CD4-positive, alpha-beta T cell (primary cell): ENCODE measurements around the gene ATP8A2. TPM values are rescaled to one million over a fixed set of nuclear protein-coding genes. Genes with fewer than 3 reads are reported as not detected.

Source experiments
- ATAC-seq: fragments of 200-7000 bp; cut with Tn5 transposase; one replicate; pipeline ENCODE4 v1.10.0; 2022; ENCODE audit warnings: mild to moderate bottlenecking; ENCODE audit not compliant: poor library complexity
- CTCF ChIA-PET: fragments of 350-600 bp; sonication (Branson Sonifier 250); formaldehyde crosslinking; loops from one replicate; lab custom pipeline; 2021; ENCODE audit warnings: antibody characterized with exemption, inconsistent platforms; lab: Charles Lee
- POLR2A ChIA-PET: fragments of 350-600 bp; sonication (Branson Sonifier 250); formaldehyde crosslinking; loops from one replicate; lab custom pipeline; 2021; ENCODE audit warnings: antibody characterized with exemption, inconsistent platforms; lab: Charles Lee
- DNase-seq, 14 experiments: peaks; one replicate each; pipeline ENCODE4 v3.0.0-alpha.2; 2013 to 2020; ENCODE audit warnings: mixed read lengths in 2 of 14
- H3K27ac ChIP-seq, 2 donors: one replicate each; pipeline versions ENCODE4 v1.5.1 to v1.7.0; 2013; ENCODE audit warnings: low read length in 2 of 2, low read depth in 1 of 2, mild to moderate bottlenecking in 1 of 2
- H3K27me3 ChIP-seq, 2 experiments: 1 replicate in 1 of 2; 2 replicates in 1 of 2; pipeline versions ENCODE4 v1.6.1 to v1.7.0; 2013; ENCODE audit warnings: low read length in 2 of 2, control low read depth in 1 of 2, mild to moderate bottlenecking in 1 of 2, moderate library complexity in 1 of 2; ENCODE audit not compliant: insufficient read depth in 2 of 2, control insufficient read depth in 1 of 2
- H3K36me3 ChIP-seq: one replicate; pipeline ENCODE4 v1.6.1; 2013; ENCODE audit warnings: low read length, control low read depth; ENCODE audit not compliant: insufficient read depth
- H3K4me1 ChIP-seq: one replicate; pipeline ENCODE4 v1.6.1; 2013; ENCODE audit warnings: low read length, control low read depth; ENCODE audit not compliant: insufficient read depth
- H3K4me3 ChIP-seq: one replicate; pipeline ENCODE4 v1.5.1; 2013; ENCODE audit warnings: mild to moderate bottlenecking, low read length, moderate library complexity
- H3K9me3 ChIP-seq, 2 experiments: 1 replicate in 1 of 2; 2 replicates in 1 of 2; pipeline versions ENCODE4 v1.6.1 to v1.7.0; 2013; ENCODE audit warnings: low read length in 2 of 2, mild to moderate bottlenecking in 2 of 2, control low read depth in 1 of 2, moderate library complexity in 1 of 2; ENCODE audit not compliant: control insufficient read depth in 1 of 2, insufficient read depth in 1 of 2
- H3K27ac Mint-ChIP-seq: one replicate; pipeline ENCODE4 v1.8.0; 2020; ENCODE audit warnings: mixed read lengths
- H3K27me3 Mint-ChIP-seq: one replicate; pipeline ENCODE4 v1.8.0; 2021; ENCODE audit warnings: mixed read lengths
- H3K36me3 Mint-ChIP-seq: one replicate; pipeline ENCODE4 v1.8.0; 2021; ENCODE audit warnings: low read depth, mixed read lengths
- H3K4me1 Mint-ChIP-seq: one replicate; pipeline ENCODE4 v1.8.0; 2021; ENCODE audit warnings: low read depth, mixed read lengths
- H3K4me3 Mint-ChIP-seq: one replicate; pipeline ENCODE4 v1.8.0; 2020; ENCODE audit warnings: mild to moderate bottlenecking, mixed read lengths
- H3K9me3 Mint-ChIP-seq: one replicate; pipeline ENCODE4 v1.8.0; 2020; ENCODE audit warnings: mixed read lengths
- intact Hi-C, 2 experiments: fragments of 100-400 bp; cut with DNase I in 1 of 2; cut with micrococcal nuclease in 1 of 2; formaldehyde crosslinking; loops; one replicate each; pipeline versions ENCODE4 v1.15.1 to v1.9.0; 2023 to 2025; cut with DNase I, micrococcal nuclease
- total RNA-seq, 174 experiments: library from RNA in 2 of 174; stranded (reverse) in 2 of 174; gene quantifications; one replicate each; pipeline ENCODE4 v1.2.3 and lab custom pipeline; 2021 to 2026
- TF ChIP-seq, protein P1 (sequence below): fragments of 200-600 bp; IDR thresholded peaks from one replicate; pipeline ENCODE4 v1.8.0; 2022; ENCODE audit warnings: antibody characterized with exemption, mild to moderate bottlenecking

Gene ATP8A2
- total RNA-seq, 2 experiments from 2014 or later = 0.22 to 0.36 TPM

DNA sequence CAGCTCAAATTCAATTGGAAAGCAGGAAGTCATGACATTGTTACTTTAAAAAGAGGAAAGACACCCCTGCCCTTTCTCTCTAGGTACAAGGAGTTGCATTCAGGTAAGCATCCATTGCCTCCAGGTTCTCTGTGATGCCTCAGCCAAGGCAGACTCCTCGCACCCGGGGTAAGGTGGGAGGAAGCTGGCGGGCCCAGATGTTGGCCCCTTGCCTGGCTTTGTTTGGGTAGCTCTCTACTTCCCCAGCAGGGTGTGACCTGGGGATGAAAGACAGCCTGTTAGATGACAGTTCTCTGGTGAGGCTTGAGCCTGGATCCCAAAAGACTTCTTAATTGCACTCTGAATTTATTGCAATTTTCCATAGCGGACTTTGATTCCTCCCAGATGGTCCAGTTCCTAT is 654.4 kb downstream of the ATP8A2 start:
- no peak overlapping the region for H3K27ac ChIP-seq
- intact Hi-C loops = no loop called here
- Mint-ChIP-seq H3K9me3 (no peaks in the 10 kb centered on the region), H3K4me1 (no peaks in the 10 kb centered on the region), H3K4me3 (no peak overlapping the region), H3K36me3 (peaks cover 2% of the 10 kb centered on the region), H3K27ac (no peak overlapping the region), H3K27me3 (peaks cover 5% of the 10 kb centered on the region)
- ChIA-PET CTCF (no interaction called here), POLR2A (no interaction called here)
- no peaks in the 10 kb centered on the region for H3K4me1 ChIP-seq
- H3K9me3 ChIP-seq = peaks cover 0 to under 1% of the 10 kb centered on the region in 2 experiments
- no peak for DNase-seq
- peaks cover 0 to 4% of the 10 kb centered on the region in 2 experiments for H3K27me3 ChIP-seq
- H3K36me3 ChIP-seq = no peaks in the 10 kb centered on the region
- TF ChIP-seq, protein P1, sequence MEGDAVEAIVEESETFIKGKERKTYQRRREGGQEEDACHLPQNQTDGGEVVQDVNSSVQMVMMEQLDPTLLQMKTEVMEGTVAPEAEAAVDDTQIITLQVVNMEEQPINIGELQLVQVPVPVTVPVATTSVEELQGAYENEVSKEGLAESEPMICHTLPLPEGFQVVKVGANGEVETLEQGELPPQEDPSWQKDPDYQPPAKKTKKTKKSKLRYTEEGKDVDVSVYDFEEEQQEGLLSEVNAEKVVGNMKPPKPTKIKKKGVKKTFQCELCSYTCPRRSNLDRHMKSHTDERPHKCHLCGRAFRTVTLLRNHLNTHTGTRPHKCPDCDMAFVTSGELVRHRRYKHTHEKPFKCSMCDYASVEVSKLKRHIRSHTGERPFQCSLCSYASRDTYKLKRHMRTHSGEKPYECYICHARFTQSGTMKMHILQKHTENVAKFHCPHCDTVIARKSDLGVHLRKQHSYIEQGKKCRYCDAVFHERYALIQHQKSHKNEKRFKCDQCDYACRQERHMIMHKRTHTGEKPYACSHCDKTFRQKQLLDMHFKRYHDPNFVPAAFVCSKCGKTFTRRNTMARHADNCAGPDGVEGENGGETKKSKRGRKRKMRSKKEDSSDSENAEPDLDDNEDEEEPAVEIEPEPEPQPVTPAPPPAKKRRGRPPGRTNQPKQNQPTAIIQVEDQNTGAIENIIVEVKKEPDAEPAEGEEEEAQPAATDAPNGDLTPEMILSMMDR = no peak
- H3K4me3 ChIP-seq = no peak overlapping the region
- ATAC-seq = no peak

DNA sequence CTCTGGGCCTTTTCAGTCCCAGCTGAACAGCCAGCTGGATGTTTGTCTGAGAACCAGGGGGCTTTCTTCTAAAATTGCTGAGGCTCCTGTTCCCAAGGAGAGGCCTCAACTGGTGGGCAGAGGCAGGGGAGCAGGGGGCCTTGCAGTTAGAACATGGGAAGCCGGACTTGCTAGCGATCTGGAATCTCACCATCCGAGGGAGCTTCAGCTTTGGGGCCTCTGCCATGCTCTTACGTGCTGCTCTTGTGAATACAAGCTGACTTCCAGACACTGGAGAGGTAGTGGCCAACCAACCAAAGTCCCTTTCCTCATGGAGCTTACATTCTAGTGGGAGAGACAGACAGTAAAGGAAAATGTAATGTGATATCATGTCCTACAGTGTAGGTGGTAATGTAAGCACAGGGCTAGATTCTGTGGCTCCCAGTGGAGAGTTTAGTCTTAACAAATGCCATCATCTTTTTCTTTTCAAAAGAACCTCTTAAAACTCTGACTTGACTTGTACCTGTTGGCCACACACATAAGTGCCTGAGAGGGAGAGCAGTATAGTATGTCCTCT is 657.9 kb downstream of the ATP8A2 start:
- no peak overlapping the region for H3K27ac ChIP-seq

DNA sequence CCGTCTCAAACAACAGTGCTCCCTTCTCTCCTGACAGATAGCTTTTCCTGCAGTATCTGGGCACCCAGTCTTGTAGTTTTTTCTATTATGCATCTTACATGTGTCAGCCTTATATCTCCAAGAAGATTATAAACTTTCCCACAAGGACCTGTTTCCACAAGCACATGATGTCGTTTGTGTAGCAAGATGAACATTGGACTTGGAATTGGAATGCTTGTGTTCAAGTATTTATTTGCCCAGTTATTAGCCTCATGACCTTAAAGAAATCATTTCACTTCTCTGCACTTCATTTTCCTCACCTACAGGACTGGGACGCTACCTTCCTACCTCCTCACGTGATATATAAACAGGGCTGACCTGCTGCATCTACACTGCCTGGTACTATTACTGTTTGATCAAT is 658.6 kb downstream of the ATP8A2 start:
- Mint-ChIP-seq H3K36me3 (no peaks in the 10 kb centered on the region), H3K9me3 (no peaks in the 10 kb centered on the region), H3K27me3 (peaks cover 5% of the 10 kb centered on the region), H3K4me3 (no peak overlapping the region), H3K4me1 (no peaks in the 10 kb centered on the region), H3K27ac (no peak overlapping the region)
- Histone ChIP-seq H3K9me3 (peaks cover 0 to 7% of the 10 kb centered on the region in 2 experiments), H3K36me3 (no peaks in the 10 kb centered on the region), H3K27ac (no peak overlapping the region), H3K4me1 (no peaks in the 10 kb centered on the region), H3K4me3 (no peak overlapping the region), H3K27me3 (peaks cover 0 to 4% of the 10 kb centered on the region in 2 experiments)
- no peak for DNase-seq
- CTCF ChIA-PET = no interaction called here
- POLR2A ChIA-PET = no interaction called here
- intact Hi-C loops = no loop called here
- TF ChIP-seq, protein P1 = no peak
- ATAC-seq = no peak

More for the DNA sequence above, 657.9 kb downstream of the ATP8A2 start:
- H3K36me3 ChIP-seq = no peaks in the 10 kb centered on the region
- intact Hi-C loops = no loop called here
- Mint-ChIP-seq H3K4me3 (no peak overlapping the region), H3K4me1 (no peaks in the 10 kb centered on the region), H3K27ac (no peak overlapping the region), H3K9me3 (no peaks in the 10 kb centered on the region), H3K36me3 (no peaks in the 10 kb centered on the region), H3K27me3 (peaks cover 5% of the 10 kb centered on the region)
- H3K4me3 ChIP-seq = no peak overlapping the region
- no peak for DNase-seq
- peaks cover 0 to 4% of the 10 kb centered on the region in 2 experiments for H3K27me3 ChIP-seq
- POLR2A ChIA-PET = no interaction called here
- CTCF ChIA-PET = interaction anchor here (0.6 kb wide), 1 partner anchor 29 kb away, joined by 3 read pairs; no protein-coding TSS in a partner anchor
- TF ChIP-seq, protein P1 = no peak
- peaks cover 0 to 7% of the 10 kb centered on the region in 2 experiments for H3K9me3 ChIP-seq
- ATAC-seq = no peak
- H3K4me1 ChIP-seq = no peaks in the 10 kb centered on the region
